ENCODE measurements around the gene CYP26A1.
"Not testable (repeated sequence)": the region's sequence is repeated elsewhere in the genome, so short reads cannot be mapped to it uniquely, and the experiment has no call there.

CYP26A1 gene

DNA sequence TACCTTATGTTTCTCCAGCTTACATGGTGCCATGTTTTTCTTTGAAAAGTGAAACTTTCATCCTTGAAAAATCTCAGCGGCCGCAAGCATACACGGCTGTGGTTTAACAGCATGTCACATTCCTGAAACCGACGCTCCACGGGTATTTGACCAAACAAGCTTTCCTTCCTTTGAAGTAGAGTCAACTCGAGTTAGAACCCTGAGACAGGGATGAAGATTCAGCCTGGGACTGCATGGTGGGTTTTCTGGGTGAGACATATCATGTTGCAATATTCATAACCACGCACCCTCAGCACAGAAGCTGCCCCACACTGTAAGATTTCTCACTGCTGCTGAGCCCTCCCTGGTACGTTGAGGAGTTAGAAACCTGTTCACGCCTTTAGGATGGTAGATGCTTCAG lies 8.1 kb downstream of the CYP26A1 start:
- no peak for DNase-seq

DNA sequence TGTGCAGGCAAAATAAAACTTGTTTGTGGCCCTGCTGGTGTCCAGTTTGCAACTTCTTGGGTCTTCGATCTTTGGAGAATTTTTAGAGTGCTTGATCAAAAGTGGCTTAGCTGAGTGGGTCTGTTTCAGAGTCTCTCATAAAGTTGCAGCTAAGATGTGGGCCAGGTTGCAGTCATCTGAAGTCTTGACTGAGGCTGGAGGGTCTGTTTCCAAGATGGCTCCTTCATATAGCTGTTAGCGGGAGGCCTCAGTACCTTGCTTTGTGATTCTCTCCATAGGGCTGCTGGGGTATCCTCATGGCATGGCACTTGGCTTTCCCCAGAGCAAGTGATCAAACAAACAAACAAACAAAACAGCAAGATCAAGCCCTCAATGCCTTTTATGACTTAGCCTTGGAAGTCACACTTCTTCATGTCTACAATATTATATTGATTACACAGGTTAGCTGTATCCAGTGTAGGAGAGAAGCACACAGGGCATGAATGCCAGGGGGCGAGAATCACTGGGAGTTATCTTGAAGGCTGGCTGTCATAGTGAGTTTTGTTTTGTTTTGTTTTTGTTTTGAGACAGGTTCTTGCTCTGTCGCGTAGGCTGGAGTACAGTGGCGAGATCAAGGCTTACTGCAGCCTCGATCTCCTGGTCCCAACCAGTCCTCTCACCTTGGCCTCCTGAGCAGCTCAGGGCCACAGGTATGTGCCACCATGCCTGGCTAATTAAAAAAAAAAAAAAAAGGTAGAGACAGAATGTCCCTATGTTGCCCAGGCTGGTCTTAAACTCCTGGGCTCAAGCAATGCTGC lies 10.2 kb downstream of the CYP26A1 start:
- no peak for DNase-seq

DNA sequence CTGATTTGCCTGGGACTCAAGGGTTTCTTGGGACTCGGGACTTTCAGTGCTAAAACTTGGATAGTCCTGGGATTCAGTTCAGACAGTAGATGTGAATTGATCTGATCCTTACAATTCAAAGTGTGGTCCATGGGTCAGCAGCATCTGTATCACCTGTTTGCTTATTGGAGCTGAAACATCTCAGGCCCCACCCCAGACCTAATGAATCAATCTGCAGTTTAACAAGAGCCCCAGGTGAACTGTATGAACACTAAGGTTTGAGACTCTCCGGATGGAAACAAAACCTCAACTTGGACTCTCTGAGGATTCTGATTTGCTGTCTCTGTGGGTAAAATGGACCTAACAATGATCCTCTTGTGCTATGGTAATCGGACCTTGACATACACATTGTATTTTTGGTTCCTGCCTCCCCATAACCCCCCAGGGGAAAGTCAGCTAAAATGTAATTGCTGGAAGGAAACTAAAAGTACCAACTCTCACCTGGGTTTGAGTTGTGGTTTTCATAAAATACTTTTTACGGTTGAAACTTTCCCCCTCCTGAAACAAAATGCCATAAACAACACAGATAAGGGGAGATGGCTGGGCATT lies 11.7 kb downstream of the CYP26A1 start:
- DNase-seq, result no peak

DNA sequence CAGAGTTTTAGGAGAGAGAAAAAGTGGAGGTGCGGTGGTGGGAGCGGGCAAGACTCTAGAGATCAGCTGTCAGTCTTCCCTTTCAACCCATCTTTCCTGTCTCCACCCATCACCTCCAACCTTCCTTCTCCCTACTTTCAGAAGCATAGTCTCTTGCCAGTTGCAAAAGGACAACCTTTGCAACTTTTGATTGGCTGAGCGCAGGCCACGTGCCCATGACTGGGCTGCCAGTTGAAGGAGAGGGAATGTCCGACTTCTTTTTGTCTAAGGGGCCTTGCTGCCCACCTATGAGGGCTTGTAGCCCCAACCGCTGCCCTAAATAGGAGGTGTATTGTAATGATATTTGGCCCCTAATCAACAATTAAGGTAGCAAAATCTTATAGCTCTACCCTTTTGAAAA lies 12.6 kb downstream of the CYP26A1 start:
- DNase-seq, result no peak

DNA sequence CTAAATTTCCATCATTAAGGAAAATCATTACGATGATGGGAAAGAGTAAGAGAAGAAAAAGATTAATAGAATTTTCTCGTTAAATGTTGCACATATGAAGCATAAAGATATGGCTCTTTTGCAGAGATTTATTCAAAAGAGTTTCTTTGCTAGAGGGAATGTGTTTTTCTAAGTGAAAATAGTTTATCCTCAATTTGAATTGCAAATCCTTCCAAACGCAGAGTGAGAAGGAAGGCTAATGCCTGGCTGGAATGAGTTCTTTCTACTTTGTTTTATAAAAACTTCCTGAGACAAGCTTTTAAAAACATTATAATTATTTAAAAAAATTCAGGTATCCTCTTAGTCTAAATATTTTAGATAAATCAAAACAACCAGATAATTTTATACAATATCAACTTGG lies 14.2 kb downstream of the CYP26A1 start:
- DNase-seq, result no peak

DNA sequence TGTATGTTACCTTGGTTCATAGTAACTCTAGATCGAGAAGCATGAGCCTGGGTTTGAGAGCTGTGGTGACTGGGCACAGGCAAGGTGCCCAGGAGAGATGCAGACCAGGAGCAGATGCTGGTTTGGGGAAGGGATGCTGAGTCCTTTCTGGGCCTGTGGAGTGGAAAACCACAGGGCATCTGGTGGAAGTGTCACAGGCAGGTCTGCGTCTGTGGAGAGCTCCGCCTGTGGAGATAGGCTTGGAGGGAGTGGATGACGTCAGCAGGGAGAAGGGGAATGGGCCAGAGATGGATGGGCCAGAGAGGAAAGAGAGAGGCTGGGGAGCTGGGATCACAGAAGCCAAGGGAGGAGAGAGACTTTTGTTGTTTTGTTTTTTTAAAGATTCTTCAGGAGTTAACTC lies 14.8 kb downstream of the CYP26A1 start:
- no peak for DNase-seq

DNA sequence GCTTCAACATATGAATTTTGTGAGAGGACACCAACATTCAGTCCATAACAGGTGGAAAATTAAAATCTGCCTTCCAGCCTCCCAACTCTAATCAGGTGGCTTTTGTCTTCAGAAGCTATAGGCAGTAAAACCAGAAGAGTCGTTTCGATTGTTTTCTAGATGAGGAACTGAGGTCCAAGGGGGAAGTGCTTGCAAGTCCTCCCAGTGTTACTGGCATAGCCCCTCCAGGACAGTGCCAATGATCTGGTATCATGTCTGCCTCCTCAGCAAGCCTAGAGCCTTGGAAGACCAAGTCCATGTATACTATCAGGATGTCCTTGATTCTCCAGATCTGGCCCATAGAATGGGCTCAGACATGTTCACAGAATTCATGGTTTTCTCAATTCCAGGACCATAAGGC lies 16.9 kb downstream of the CYP26A1 start:
- no peak for DNase-seq

DNA sequence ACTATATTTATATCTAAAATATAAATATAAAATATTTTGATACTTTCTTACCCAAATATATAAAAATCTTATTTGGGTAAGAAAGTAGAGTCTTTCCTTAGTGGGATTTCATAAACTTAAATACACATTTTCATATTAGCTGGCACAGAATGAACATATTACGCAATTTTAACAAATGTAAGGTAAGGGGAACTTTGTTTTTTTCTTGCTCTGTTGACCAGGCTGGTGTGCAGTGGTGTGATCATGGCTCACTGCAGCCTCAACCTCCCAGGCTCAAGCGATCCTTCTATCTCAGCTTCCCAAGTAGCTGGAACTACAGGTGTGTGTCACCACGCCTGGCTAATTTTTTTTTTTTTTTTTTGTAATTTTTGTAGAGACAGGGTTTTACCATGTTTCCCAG lies 18.3 kb downstream of the CYP26A1 start:
- no peak for DNase-seq

DNA sequence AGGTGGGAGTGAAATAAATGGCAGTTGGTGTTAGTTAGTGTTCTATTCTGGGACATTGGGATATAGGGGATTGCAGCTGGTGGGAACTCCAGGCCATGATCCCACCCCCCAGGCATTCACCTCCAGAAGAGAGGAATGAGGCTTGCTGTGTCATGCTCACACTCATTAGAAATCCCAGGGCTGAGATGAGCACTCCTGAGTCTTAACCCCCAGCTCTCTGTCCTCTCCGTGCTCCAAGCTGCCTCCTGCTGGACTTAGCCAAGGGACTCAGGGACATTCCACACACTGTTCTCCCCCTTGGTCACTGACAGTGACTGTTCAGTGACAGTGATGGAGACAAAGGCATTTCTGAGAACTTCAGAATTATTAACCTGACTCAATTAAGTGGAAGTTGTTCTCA lies 21.5 kb downstream of the CYP26A1 start:
- no peak for DNase-seq

DNA sequence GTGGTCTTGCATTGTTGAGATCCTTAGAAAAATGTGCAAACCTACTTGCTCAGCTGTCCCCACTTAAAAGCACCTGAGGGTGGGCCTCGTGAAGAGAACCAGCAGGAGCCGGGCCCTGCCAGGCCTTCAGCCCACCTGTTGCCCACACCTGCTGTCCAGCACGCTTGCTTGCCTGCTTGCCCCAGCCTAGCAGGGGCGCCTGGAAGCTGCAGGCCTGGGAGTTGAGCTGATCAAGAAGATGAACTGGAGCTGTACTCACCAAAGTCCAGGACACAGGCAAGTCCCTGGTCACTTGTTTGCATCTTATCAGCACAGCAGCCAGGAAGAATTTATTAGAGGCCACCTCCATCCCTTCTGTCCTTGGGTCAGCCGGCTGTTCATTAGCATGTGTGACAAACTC lies 23.2 kb downstream of the CYP26A1 start:
- DNase-seq, result no peak

DNA sequence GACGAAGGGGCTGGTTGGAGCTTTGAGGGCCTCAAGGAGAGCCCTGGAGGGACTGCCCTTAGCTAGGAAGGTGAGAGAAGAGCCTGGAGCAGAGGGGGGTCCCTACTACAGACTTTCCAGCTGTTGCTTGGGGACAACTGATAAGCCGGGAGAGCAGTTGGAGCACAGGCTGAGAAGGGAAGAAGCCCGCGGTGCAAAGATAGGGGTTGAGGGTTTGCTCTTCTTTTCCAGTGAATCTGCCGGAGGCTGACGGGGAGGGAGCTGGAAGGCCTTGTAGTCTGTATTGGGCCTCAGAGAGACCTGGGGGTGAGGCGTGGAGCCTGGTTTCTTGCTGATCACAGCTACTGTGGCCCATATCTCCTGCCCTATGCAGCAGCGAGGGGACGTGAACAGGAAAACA lies 23.7 kb downstream of the CYP26A1 start:
- DNase-seq, result no peak

DNA sequence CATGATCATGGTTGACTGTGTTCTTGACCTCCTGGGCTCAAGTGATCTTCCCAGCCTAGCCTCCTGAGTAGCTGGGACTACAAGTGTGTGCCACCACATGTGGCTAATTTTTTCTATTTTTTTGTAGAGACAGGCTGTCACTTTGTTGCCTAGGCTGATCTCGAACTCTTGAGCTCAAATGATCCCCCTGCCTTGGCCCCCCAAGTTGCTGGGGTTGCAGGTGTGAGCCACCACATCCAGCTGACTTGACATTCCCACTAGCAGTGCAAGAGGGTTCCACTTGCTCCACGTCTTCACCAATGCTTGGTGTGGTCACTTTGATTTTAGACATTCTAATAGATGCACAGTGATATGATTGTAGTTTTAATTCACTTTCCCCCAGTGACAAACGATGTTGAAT lies 25.1 kb downstream of the CYP26A1 start:
- DNase-seq, result no peak

DNA sequence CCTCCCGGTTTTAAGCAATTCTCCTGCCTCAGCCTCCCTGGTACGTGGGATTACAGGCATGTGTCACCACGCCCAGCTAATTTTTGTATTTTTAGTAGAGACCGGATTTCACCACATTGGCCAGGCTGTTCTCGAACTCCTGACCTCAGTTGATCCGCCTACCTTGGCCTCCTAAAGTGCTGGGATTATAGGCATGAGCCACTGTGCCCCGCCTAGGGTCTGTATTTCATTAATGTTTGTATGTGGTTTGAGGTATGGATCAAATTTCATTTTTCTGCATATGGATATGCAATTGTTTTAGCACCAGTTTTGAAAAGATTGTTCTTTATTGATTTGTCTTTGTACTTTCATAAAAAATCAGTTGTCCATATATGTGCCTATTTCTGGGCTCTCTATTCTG lies 26.0 kb downstream of the CYP26A1 start:
- DNase-seq, result no peak

DNA sequence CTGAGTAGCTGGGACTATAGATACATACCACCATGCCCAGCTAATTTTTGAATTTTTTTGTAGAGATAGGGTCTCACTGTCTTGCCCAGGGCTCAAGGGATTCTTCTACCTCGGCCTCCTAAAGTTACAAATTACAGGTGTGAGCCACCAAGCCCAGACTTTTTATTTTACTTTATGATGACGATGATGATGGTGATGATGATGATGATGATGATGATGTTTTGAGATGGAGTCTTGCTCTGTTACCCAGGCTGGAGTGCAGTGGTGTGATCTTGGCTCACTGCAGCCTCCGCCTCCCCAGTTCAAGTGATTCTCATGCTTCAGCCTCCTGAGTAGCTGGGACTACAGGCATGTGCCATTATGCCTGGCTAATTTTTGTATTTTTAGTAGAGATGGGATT lies 27.5 kb downstream of the CYP26A1 start:
- not testable (repeated sequence) for DNase-seq

DNA sequence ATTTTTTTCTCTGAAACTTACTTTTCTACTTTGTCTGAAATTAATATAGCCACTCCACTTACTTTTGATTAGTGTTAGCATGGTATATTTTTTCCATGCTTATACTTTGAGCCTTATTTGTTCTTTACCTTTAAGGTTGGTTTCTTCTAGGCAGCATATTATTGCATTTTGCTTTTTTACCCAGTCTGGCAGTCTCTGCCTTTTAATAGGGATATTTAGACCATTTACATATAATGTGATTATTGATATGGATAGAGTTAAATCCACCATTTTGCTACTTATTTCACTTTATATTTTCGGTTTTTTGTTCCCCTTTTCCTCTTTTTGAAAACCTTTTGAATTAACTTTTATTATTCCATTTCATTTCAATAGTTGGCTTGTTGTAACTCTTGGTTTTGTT lies 30.3 kb downstream of the CYP26A1 start:
- no peak for DNase-seq

DNA sequence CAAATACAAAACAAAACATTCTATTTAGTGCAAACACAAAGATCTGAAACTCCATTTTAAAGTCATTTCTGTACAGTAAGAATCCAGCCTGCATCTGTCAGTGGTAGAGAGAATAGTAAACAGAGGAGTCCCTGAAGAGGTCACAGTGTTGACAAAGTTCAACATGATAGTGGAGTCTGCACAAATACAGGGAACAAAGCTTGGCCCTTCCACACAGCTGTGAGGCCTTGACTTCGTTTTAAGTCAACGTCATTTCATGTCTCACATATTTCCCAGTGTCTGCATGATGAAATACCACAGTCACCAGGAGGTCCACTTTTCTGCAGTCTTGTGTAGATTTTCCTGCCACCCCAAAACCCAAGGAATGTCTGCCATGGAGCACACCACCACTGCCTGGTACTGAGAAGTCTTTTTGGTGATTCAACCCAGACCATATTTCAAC lies 33.0 kb downstream of the CYP26A1 start:
- no peak for DNase-seq

DNA sequence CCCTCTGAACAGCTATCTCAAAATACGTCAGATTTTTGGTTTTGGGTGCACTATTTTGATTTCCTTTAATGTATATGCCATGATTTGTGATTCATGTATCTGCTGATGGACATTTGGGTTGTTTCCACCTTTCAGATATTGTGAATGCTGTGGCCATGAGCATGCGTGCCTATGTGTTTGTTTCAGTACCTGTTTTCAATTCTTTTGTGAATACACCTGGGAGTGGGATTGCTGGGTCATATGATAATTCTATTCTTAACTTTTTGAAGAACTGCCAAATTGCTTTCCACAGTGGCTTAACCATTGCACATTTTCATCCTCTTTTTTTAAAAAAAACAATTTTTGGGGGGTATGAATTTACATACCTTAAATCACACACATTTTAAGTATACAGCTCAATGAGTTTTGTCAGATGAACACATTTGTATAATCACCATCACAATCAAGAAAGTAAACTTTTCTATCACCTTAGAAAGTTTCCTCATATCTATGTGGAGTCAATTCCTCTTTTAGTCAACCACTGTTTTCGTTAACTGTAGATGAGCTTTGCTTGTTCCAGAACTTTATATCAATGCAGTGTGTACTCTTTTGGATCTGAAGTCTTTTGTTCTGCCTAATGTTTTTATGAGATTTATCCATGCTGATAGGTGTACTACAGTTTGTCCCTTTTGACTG lies 36.9 kb downstream of the CYP26A1 start:
- DNase-seq, result no peak

DNA sequence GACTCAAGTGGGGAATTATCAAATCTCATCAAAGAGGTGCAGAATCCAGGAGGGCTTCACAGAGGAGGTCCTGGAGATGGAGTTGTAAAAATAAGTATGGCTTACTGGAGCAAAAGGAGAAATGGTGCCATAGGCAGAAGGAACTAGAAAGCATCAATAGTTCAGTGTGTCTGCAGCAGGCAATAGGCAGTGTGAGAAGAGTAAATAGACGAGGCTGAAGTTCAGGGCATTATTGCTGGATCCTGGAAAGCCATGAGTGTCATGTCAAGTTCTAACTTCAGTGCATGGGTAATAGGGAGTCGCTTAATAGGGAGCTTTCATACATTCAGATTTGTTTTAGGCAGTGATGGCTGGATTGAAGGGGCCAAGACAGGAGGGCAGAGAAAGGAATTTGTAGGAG lies 39.3 kb downstream of the CYP26A1 start:
- no peak for DNase-seq

DNA sequence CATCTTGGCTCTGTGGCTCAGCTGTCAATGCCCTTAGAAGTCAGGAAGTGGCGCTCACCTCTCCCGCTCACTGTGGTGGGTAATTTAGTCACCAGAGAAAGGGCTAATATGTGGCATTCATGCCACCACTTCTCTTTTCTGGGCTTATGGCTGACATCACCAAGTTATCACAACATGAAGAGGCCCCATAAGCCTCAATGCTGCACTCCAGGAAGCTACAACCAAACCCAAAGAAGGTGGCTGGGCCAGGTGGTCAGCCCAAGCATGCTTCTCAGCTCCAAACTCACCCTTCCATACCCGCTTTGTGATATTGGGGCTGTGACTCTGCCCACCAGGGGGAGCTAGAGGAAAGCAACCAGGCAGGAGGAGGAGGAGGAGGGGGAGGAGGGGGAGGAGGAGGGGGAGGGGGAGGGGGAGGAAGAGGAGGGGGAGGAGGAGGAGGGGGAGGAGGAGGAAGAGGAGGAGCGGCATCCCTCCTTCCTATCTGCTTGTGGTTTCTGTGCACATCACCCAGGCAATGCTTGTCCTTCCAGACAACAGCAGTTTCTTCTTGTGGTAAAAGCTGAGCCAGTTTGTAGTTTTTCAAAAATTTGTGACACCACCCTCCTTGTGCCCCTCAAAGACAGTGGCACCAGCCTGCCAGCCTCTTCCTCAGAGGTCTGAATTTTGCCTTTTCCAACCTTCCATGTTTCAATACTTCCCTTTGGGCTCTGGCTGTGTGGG lies 42.1 kb downstream of the CYP26A1 start:
- peak; percentile 65 for DNase-seq

DNA sequence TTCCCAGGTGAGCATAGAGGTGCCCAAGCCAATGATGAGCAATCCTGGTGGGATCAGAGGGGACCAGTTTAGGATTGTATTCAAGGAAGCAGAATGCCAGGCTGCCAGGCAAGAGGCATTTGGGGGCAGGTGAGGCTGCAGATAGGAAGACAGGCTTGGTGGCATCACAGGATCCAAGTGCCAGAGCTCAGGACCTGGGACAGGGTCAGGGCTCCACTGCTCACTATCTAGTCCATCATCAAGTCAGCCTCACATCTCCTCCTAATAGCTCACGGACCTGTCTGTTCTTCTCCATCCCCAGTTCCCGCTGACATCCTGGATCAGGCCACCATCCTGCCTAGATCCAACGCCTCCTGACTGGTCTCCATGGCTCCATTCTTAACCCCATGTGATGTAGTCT lies 47.6 kb downstream of the CYP26A1 start:
- no peak for DNase-seq

DNA sequence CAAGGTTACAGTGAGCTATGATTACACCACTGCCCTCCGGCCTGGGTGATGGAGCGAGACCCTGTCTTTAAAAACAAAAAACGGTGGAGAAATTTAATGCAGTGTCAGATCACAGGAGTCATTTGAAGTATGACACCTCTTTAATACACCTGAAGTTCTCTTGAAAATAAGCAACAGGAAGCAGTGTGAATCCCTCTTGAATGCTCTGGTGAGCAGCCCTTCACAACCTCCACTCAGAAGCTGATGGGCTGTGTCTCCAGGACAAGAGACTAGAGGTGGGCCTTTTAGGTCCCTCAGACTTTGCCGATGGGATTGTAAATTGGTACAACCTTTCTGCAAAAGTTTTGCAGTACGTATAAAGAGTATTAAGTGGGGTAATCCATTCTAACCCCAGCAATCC lies 50.1 kb downstream of the CYP26A1 start:
- no peak for DNase-seq

DNA sequence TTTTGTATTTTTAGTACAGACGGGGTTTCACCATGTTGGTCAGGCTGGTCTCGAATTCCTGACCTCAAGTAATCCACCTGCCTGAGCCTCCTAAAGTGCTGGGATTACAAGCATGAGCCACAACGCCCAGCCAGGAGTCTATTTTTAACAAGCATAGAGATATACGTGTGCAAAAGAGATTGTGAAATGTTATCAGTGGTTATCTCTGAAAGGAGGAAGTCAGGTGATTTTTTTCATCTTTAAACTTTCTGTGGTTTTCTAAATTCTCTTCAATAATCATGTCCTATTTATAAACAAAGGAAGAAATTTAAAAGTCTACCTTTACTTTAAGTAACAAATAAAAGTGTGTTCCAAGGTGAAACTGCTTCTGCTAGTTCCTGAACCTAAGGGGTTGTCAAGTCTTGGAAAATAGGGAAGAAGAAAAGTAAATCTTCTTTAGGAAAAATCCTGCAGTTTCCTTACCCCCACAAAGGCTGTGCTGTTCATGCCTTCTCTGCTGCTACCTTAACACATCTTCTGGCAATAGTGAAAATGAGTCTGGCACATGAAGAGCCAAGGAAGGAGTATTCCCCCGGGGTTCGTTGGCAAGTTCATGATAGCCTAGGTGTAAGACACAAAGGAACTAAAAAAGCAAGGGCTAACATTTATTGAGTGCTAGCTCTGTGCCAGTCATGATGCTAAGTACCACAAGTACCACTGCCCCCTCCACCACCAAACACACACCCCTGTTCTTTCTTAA lies 51.1 kb downstream of the CYP26A1 start:
- DNase-seq, result no peak

DNA sequence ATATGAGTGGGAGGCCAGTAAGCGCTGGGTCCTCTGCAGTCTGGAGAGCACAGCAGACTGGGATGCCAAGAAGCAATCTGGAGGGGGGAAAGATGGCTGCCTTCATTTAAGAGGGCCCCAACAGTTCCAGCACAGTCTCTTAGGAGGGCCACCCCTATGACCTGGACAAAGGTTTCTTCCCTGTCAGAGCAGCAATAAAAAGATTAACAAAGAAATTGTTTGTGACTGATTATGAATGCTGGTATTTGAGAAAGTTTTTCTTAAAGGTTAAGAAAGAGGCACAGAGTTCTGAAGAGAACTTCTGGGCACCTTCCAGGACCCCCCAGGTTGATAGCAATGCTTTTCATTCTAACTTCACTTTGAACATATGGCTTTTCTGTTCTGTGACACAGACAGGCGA lies 52.3 kb downstream of the CYP26A1 start:
- DNase-seq, result no peak
